Eye (tissue), 1 donor: ENCODE results near the gene PRKN.
A peak's percentile ranks its signal among the peaks of the same experiment; 100 is the strongest.
"Not testable (repeated sequence)": the region's sequence is repeated elsewhere in the genome, so short reads cannot be mapped to it uniquely, and the experiment has no call there.

ENCODE experiments used
- DNase-seq: peaks from one replicate; pipeline ENCODE4 v3.0.0-alpha.2; 2015

Gene PRKN

GRCh38 chr6:162710419-162710818 is 17.1 kb downstream of the PRKN start:
- DNase-seq: no peak

- DNase-seq: no peak
Observed at GRCh38 chr6:162709431-162709830, 18.1 kb downstream of the PRKN start.

- no peak for DNase-seq
Observed at GRCh38 chr6:162708971-162709370, 18.6 kb downstream of the PRKN start.

GRCh38 chr6:162706232-162706631 is 21.3 kb downstream of the PRKN start:
- DNase-seq: no peak

- DNase-seq: no peak
Observed at GRCh38 chr6:162705736-162706135, 21.8 kb downstream of the PRKN start.

- no peak for DNase-seq
Observed at GRCh38 chr6:162704001-162704400, 23.6 kb downstream of the PRKN start.

- DNase-seq: peak; percentile 69
Observed at GRCh38 chr6:162702446-162702845, 25.1 kb downstream of the PRKN start.

GRCh38 chr6:162701551-162701950 is 26.0 kb downstream of the PRKN start:
- no peak for DNase-seq

- DNase-seq: no peak
Observed at GRCh38 chr6:162700966-162701365, 26.6 kb downstream of the PRKN start.

GRCh38 chr6:162699961-162700360 is 27.6 kb downstream of the PRKN start:
- no peak for DNase-seq

GRCh38 chr6:162698440-162698839 is 29.1 kb downstream of the PRKN start:
- no peak for DNase-seq

GRCh38 chr6:162697872-162698403 is 29.6 kb downstream of the PRKN start:
- no peak for DNase-seq

GRCh38 chr6:162690158-162690557 is 37.4 kb downstream of the PRKN start:
- DNase-seq: no peak

- peak; percentile 60 for DNase-seq
Observed at GRCh38 chr6:162688751-162689345, 38.7 kb downstream of the PRKN start.

GRCh38 chr6:162685586-162685985 is 42.0 kb downstream of the PRKN start:
- DNase-seq: no peak

GRCh38 chr6:162684961-162685360 is 42.6 kb downstream of the PRKN start:
- DNase-seq: no peak

GRCh38 chr6:162684052-162684451 is 43.5 kb downstream of the PRKN start:
- no peak for DNase-seq

- DNase-seq: no peak
Observed at GRCh38 chr6:162683135-162683534, 44.4 kb downstream of the PRKN start.

GRCh38 chr6:162681447-162681846 is 46.1 kb downstream of the PRKN start:
- no peak for DNase-seq

- no peak for DNase-seq
Observed at GRCh38 chr6:162680871-162681270, 46.7 kb downstream of the PRKN start.

- DNase-seq: no peak
Observed at GRCh38 chr6:162680367-162680766, 47.2 kb downstream of the PRKN start.

- no peak for DNase-seq
Observed at GRCh38 chr6:162679681-162680080, 47.9 kb downstream of the PRKN start.

- not testable (repeated sequence) for DNase-seq
Observed at GRCh38 chr6:162678896-162679295, 48.7 kb downstream of the PRKN start.

- DNase-seq: no peak
Observed at GRCh38 chr6:162675503-162675902, 52.1 kb downstream of the PRKN start.

GRCh38 chr6:162674452-162674851 is 53.1 kb downstream of the PRKN start:
- DNase-seq: no peak
